HCT116 (cell line): ENCODE data around the gene TMCO5A. TPM values are rescaled to one million over a fixed set of nuclear protein-coding genes. Genes with fewer than 3 reads are reported as not detected.

Experiments used
- ATAC-seq: fragments of 200-7000 bp; cut with Tn5 transposase; 2 replicates; pipeline ENCODE4 v1.9.1; 2020; ENCODE audit warnings: mild to moderate bottlenecking, moderate library complexity
- BruUV-seq: library from RNA; stranded (reverse); fragments of 400-500 nt; replicated peaks from 2 replicates; lab custom pipeline; 2021; lab: Mats Ljungman, UMichigan
- CTCF ChIA-PET: fragments of 300-600 bp; sonication (Branson Sonifier 250); formaldehyde crosslinking; loops from one replicate; lab custom pipeline; 2021; ENCODE audit warnings: antibody characterized with exemption; lab: Charles Lee
- POLR2A ChIA-PET: fragments of 300-600, 350-600 bp; sonication (Branson Sonifier 250); formaldehyde crosslinking; loops from one replicate; lab custom pipeline; 2021; ENCODE audit warnings: antibody characterized with exemption; lab: Charles Lee
- RAD21 ChIA-PET, 2 experiments: fragments of 300-600 bp; sonication (Branson Sonifier 250); formaldehyde crosslinking; loops; one replicate each; lab custom pipeline; 2023; ENCODE audit warnings: low total read pairs in 2 of 2; ENCODE audit not compliant: uncharacterized antibody in 2 of 2, unreplicated experiment in 2 of 2, low non-redundant PET in 1 of 2; lab: Charles Lee
- DNase-seq: peaks from one replicate; pipeline ENCODE4 v3.0.0-alpha.2; 2010; ENCODE audit warnings: low read depth, low spot score
- H2AFZ ChIP-seq: fragments of 200-600 bp; shearing (Covaris generic), sonication (generic); 2 replicates; pipeline ENCODE4 v1.6.1; 2017; ENCODE audit warnings: low read depth, mixed run types, mixed read lengths, antibody characterized with exemption, low read length; ENCODE audit not compliant: poor library complexity, severe bottlenecking
- H3K27ac ChIP-seq: 2 replicates; pipeline ENCODE4 v1.5.1; 2012; ENCODE audit warnings: low read depth, low read length
- H3K27me3 ChIP-seq: fragments of 200-600 bp; sonication (generic); 2 replicates; pipeline ENCODE4 v1.6.1; 2016; ENCODE audit warnings: mixed run types, low read length, mixed read lengths; ENCODE audit not compliant: insufficient read depth
- H3K36me3 ChIP-seq, 2 experiments: fragments of 200-500 bp in 1 of 2; fragments of 200-600 bp in 1 of 2; sonication (Bioruptor generic) in 1 of 2; sonication (generic) in 1 of 2; 2 replicates each; pipeline versions ENCODE4 v1.5.1 to v1.6.1; 2014 to 2016; ENCODE audit warnings: low read length in 2 of 2, inconsistent platforms in 1 of 2, mixed read lengths in 1 of 2, mixed run types in 1 of 2; ENCODE audit not compliant: insufficient read depth in 2 of 2, control insufficient read depth in 1 of 2
- H3K4me1 ChIP-seq, 2 experiments: fragments of 200-600 bp in 1 of 2; sonication (generic) in 1 of 2; 2 replicates each; pipeline versions ENCODE4 v1.5.1 to v1.6.1; 2012 to 2017; ENCODE audit warnings: low read length in 2 of 2, inconsistent platforms in 1 of 2, mild to moderate bottlenecking in 1 of 2, mixed read lengths in 1 of 2, mixed run types in 1 of 2, moderate library complexity in 1 of 2; ENCODE audit not compliant: insufficient read depth in 2 of 2, control insufficient read depth in 1 of 2
- H3K4me2 ChIP-seq: fragments of 200-600 bp; sonication (generic); 2 replicates; pipeline ENCODE4 v1.6.1; 2017; ENCODE audit warnings: mixed run types, low read length, mixed read lengths
- H3K4me3 ChIP-seq, 2 experiments: fragments of 200-600 bp in 1 of 2; sonication (generic) in 1 of 2; replicated peaks in 1 of 2; 2 replicates each; pipeline ENCODE4 v1.5.1; 2011 to 2016; ENCODE audit warnings: low read length in 2 of 2, control low read depth in 1 of 2, low read depth in 1 of 2, mild to moderate bottlenecking in 1 of 2, mixed read lengths in 1 of 2, mixed run types in 1 of 2
- H3K79me2 ChIP-seq: fragments of 200-600 bp; sonication (generic); 2 replicates; pipeline ENCODE4 v1.6.1; 2017; ENCODE audit warnings: mild to moderate bottlenecking, mixed run types, low read length, moderate library complexity, mixed read lengths; ENCODE audit not compliant: insufficient read depth
- H3K9ac ChIP-seq: fragments of 200-600 bp; sonication (generic); 2 replicates; pipeline ENCODE4 v1.6.1; 2016; ENCODE audit warnings: low read length, mixed read lengths
- H3K9me2 ChIP-seq: fragments of 200-600 bp; sonication (generic), shearing (Covaris generic); 2 replicates; pipeline ENCODE4 v1.6.1; 2017; ENCODE audit warnings: mixed run types, mild to moderate bottlenecking, moderate library complexity; ENCODE audit not compliant: insufficient read depth
- H3K9me3 ChIP-seq, 2 experiments: fragments of 200-500 bp in 1 of 2; fragments of 200-600 bp in 1 of 2; sonication (Bioruptor generic) in 1 of 2; sonication (generic) in 1 of 2; 2 replicates each; pipeline ENCODE4 v1.6.1; 2014 to 2017; ENCODE audit warnings: low read length in 2 of 2, mixed read lengths in 2 of 2, inconsistent platforms in 1 of 2, low read depth in 1 of 2, mild to moderate bottlenecking in 1 of 2, mixed run types in 1 of 2, moderate library complexity in 1 of 2; ENCODE audit not compliant: control insufficient read depth in 1 of 2, insufficient read depth in 1 of 2
- H4K20me1 ChIP-seq: fragments of 200-600 bp; sonication (generic), shearing (Covaris generic); 2 replicates; pipeline ENCODE4 v1.6.1; 2017; ENCODE audit warnings: mixed run types, mild to moderate bottlenecking, moderate library complexity; ENCODE audit not compliant: insufficient read depth
- CTCF ChIP-seq, 3 experiments: fragments of 200-600 bp in 1 of 3; sonication (generic) in 1 of 3; IDR thresholded peaks in 2 of 3; conservative IDR thresholded peaks in 1 of 3; 2 replicates each; pipeline ENCODE4 v1.5.1; 2012 to 2017; ENCODE audit warnings: low read depth in 2 of 3, low read length in 2 of 3, antibody characterized with exemption in 1 of 3, borderline replicate concordance in 1 of 3, control low read depth in 1 of 3, mild to moderate bottlenecking in 1 of 3, mixed read lengths in 1 of 3, mixed run types in 1 of 3, moderate library complexity in 1 of 3; ENCODE audit not compliant: insufficient read depth in 1 of 3
- EGR1 ChIP-seq: IDR thresholded peaks from 2 replicates; pipeline ENCODE4 v1.6.1; 2012; ENCODE audit warnings: low read depth
- EZH2phosphoT487 ChIP-seq: fragments of 200-600 bp; IDR thresholded peaks from 2 replicates; pipeline ENCODE4 v1.6.1; 2018; ENCODE audit warnings: antibody characterized with exemption, borderline replicate concordance
- FOSL1 ChIP-seq: IDR thresholded peaks from 2 replicates; pipeline ENCODE4 v1.6.1; 2012; ENCODE audit warnings: low read depth
- RAD21 ChIP-seq: IDR thresholded peaks from 2 replicates; pipeline ENCODE4 v1.6.1; 2012; ENCODE audit warnings: low read depth, mild to moderate bottlenecking
- SIN3A ChIP-seq: IDR thresholded peaks from 2 replicates; pipeline ENCODE4 v1.6.1; 2012; ENCODE audit warnings: low read depth
- SP1 ChIP-seq: IDR thresholded peaks from 2 replicates; pipeline ENCODE4 v1.6.1; 2012; ENCODE audit warnings: low read depth
- ZBTB33 ChIP-seq: IDR thresholded peaks from 2 replicates; pipeline ENCODE4 v1.6.1; 2011; ENCODE audit warnings: mild to moderate bottlenecking, low read length, moderate library complexity; ENCODE audit not compliant: insufficient replicate concordance; ENCODE audit errors: extremely low read depth
- ZFX ChIP-seq: fragments of 450-650 bp; IDR thresholded peaks from 2 replicates; pipeline ENCODE4 v1.6.1; 2017
- ZNF274 ChIP-seq: fragments of 200-500 bp; sonication (Bioruptor generic); IDR thresholded peaks from 2 replicates; pipeline ENCODE4 v1.6.1; 2014; ENCODE audit warnings: mild to moderate bottlenecking, low read depth, low read length, inconsistent platforms
- intact Hi-C: fragments of 100-400 bp; cut with micrococcal nuclease; formaldehyde crosslinking; loops from 2 replicates; pipeline ENCODE4 v1.10.0; 2022
- total RNA-seq: library from RNA; stranded (reverse); gene quantifications from one replicate; pipeline ENCODE4 v1.2.1, GENCODE V29; 2021; ENCODE audit not compliant: unreplicated experiment

The TMCO5A gene
- total RNA-seq, 1 experiment from 2014 or later: not detected

- no peak overlapping the region for H3K4me3 ChIP-seq
- H3K36me3 ChIP-seq: no peaks in the 10 kb centered on the region
- no peak overlapping the region for H2AFZ ChIP-seq
- DNase-seq: no peak
- ChIA-PET CTCF (interaction anchor here (1.3 kb wide), 1 partner anchor 12 kb away, joined by 4 read pairs; no protein-coding TSS in a partner anchor), POLR2A (no interaction called here), RAD21 (no interaction called here)
- no peaks in the 10 kb centered on the region for H3K79me2 ChIP-seq
- H3K27me3 ChIP-seq: no peaks in the 10 kb centered on the region
- H3K9ac ChIP-seq: no peak overlapping the region
- H3K9me3 ChIP-seq: no peaks in the 10 kb centered on the region
- H3K27ac ChIP-seq: no peak overlapping the region
- BruUV-seq: no TSS peak
- TF ChIP-seq EZH2phosphoT487: no peak
- TF ChIP-seq EGR1: no peak
- no peak for TF ChIP-seq ZFX
- TF ChIP-seq ZNF274: no peak
- TF ChIP-seq FOSL1: no peak
- TF ChIP-seq RAD21: no peak
- TF ChIP-seq SP1: no peak
- no peak for TF ChIP-seq SIN3A
- TF ChIP-seq CTCF (IDR thresholded peaks at IDR 0.05 in 2 of 3, conservative IDR thresholded peaks at IDR 0.05 in 1 of 3; ENCODE audit: borderline replicate concordance in 1 of 3, insufficient read depth in 1 of 3, low read depth in 2 of 3, low read length in 2 of 3): no peak
- no peak for TF ChIP-seq ZBTB33
- H3K9me2 ChIP-seq: no peaks in the 10 kb centered on the region
- no peaks in the 10 kb centered on the region for H4K20me1 ChIP-seq
- ATAC-seq: no peak
- intact Hi-C loops: no loop called here
- H3K4me1 ChIP-seq: peaks cover 3 to 17% of the 10 kb centered on the region in 2 experiments; a peak in 3 of 4 replicates
- H3K4me2 ChIP-seq: no peak overlapping the region
Observed at GRCh38 chr15:37903919-37904625, 30.4 kb upstream of the TMCO5A start.
